C4-2B (cell line): Measurements from ENCODE around the gene PDE4C.

Experiments used
- H3K27ac ChIP-seq: fragments of 450-650 bp; 2 replicates; pipeline ENCODE4 v1.5.1; 2017
- ZFX ChIP-seq: fragments of 450-650 bp; IDR thresholded peaks from 2 replicates; pipeline ENCODE4 v1.6.1; 2017
- TF ChIP-seq, protein P1 (sequence below): fragments of 450-650 bp; conservative IDR thresholded peaks from 2 replicates; pipeline ENCODE4 v1.5.1; 2017; ENCODE audit warnings: mild to moderate bottlenecking

Gene PDE4C

DNA sequence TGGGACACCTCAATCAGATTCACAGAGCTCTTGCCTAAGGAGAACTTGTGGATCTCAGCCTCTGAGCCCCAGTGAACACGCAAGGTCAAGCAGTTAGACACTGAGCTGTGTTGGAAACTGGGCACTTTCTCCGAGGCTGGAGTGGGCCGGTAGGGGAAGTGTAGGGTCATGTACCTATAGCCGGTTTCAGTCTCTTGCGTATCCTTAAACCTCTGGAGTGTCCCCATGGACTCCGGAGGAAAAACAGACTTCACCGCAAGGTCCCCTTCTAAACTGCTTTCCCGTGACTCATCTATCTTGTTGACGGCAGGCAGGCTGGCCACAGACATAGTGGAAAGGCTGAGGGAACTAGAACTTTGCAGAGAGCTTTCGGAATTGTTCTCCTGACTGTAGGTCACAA lies 36.7 kb upstream of the PDE4C start:
- H3K27ac ChIP-seq = no peak overlapping the region
- TF ChIP-seq ZFX = no peak
- TF ChIP-seq, protein P1, sequence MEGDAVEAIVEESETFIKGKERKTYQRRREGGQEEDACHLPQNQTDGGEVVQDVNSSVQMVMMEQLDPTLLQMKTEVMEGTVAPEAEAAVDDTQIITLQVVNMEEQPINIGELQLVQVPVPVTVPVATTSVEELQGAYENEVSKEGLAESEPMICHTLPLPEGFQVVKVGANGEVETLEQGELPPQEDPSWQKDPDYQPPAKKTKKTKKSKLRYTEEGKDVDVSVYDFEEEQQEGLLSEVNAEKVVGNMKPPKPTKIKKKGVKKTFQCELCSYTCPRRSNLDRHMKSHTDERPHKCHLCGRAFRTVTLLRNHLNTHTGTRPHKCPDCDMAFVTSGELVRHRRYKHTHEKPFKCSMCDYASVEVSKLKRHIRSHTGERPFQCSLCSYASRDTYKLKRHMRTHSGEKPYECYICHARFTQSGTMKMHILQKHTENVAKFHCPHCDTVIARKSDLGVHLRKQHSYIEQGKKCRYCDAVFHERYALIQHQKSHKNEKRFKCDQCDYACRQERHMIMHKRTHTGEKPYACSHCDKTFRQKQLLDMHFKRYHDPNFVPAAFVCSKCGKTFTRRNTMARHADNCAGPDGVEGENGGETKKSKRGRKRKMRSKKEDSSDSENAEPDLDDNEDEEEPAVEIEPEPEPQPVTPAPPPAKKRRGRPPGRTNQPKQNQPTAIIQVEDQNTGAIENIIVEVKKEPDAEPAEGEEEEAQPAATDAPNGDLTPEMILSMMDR = no peak

DNA sequence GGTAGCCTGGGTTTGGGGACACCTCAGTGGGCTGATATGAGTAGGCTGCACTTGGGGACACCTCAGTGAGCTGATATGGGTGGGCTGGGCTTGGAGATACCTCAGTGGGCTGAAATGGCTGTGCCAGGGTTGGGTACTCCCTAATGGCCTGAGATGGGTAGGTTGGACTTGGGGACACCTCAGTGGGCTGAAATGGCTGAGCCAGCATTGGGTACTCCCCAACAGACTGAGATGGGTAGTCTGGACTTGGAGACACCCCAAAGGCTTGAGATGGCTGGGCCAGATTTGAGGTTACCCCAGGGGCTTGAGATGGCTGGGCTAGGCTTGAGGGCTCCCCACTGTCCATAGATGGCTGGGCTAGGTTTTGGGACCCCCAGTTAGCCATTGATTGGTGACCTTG lies 35.9 kb upstream of the PDE4C start:
- no peak for TF ChIP-seq ZFX
- TF ChIP-seq, protein P1 = no peak
- H3K27ac ChIP-seq = no peak overlapping the region

DNA sequence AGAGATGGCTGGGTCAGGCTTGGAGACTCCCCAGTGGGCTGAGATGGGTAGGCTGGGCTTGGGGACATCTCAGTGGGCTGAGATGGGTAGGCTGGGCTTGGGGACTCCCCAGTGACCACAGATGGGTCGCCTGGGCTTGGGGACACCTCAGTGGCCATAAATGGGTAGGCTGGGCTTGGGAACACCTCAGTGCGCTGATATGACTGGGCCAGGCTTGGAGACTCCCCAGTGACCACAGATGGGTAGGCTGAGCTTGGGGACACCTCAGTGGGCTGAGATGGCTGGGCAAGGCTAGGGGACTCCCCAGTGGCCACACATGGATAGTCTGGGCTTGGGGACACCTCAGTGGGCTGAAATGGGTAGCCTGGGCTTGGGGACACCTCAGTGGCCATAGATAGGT lies 35.2 kb upstream of the PDE4C start:
- TF ChIP-seq, protein P1 = no peak

DNA sequence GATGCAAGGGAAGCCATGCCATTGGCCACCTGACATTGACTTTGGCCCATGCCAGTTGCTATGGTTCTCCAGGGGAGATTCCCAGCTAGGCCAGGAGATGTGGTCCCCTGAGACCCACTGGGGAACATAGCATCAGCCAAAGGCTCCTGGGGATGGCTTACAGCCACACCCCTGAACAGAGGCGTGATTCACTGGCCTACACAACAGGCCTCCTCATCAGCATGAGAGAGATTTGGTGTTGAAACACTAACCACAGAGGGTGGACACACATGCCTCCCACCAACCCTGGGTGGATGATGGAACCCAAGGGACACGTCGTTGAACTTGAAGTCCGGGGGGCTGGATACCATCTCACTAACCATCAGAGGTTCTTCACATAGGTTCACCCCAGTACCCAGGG lies 33.7 kb upstream of the PDE4C start:
- no peak overlapping the region for H3K27ac ChIP-seq
- no peak for TF ChIP-seq ZFX
- TF ChIP-seq, protein P1 = no peak

More for the DNA sequence above, 35.2 kb upstream of the PDE4C start:
- H3K27ac ChIP-seq = no peak overlapping the region

DNA sequence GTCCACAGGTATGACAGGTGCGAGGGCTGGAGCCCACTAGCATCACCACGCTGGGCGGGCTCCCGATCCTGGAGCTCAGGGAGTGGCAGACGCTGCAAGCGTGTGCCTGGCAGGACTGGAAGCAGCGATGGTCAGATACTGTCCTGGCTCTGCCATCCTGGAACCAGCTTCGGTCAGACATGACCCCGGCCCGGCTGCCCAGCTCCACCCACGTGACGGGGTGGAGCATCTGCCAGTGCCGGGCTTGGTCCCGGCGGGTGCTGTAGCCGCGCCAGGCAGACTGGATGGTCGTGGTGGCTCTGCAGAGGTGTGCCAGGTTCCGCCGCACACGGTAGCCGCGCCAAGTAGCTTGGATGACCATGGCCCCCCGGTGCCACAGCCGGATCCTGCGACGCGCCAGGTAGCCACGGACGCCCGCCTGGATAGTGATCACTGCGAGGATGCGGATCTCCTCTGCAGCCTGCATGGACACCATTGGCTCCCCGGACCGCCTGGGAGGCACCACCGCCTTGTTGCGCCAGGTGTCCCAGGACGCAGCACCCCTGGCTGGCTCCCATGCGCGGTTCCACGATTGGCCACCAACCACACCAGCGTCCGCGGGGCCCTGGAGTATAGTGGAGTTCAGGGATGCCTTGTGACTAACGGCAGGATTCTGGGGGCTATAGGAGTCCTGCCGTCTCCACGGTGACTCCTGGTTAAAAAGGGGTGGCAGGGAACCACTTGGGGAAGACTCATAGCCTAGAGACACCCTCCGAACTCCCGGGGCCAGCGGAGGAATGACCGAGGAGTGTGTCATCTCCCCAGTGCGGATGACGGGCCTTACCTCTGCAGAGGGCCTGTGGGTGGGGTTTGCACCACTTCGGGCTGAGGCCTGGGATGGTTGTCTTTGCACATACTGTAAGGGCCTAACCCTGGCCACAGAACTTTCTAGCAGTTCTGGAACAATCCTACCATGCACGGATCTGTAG lies 31.5 kb upstream of the PDE4C start:
- H3K27ac ChIP-seq = no peak overlapping the region

DNA sequence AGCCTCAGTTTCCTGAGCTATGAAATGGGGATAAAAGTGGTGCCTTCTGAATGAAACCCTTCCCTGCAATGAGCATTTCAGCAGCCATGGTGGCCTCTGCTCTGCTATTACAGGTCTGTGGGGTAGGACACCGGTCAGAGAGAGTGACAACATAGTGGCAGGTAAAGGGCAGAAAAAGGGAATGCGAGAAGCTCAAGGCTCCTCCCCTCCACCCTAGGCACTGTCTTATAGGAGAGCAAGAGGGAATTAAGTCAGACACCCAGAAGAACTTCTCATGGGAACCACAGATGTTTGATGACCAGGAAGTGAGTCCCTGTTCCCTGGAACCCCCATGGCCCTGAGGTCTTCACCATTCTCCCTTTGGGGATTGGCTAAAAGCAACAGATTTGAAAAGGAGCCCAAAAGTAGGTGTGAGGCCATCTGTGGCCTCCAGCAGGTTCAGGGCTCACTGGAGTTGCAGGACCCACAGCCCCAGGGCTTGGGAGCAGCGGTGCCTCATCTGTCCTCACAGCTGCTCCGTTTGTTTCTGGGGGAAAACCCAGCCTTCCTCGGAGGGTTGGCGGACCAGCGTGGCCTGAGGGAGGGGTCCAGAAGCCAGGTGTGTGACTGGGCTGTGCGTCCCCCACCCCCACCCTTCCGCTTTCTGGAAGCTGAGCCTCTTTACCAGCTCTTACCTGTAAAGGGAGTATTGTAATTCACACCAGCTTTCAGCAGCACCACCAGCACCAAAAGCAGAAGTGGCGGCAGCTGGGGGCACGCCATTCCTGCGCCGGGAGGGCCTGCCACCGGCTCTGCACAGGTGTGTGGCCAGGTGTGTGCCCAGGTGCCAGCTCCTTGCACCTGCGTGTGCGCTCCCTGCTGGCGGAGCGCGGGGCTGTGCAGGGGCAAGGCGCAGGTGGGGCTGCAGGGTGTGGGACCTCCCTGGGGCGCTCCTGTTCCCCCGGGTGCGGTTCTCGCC lies 28.6 kb upstream of the PDE4C start:
- TF ChIP-seq ZFX = no peak
- TF ChIP-seq, protein P1 = no peak; the same call in 1 of the 2 replicates
- no peak overlapping the region for H3K27ac ChIP-seq

More for the DNA sequence above, 31.5 kb upstream of the PDE4C start:
- TF ChIP-seq, protein P1 = no peak
- TF ChIP-seq ZFX = no peak

DNA sequence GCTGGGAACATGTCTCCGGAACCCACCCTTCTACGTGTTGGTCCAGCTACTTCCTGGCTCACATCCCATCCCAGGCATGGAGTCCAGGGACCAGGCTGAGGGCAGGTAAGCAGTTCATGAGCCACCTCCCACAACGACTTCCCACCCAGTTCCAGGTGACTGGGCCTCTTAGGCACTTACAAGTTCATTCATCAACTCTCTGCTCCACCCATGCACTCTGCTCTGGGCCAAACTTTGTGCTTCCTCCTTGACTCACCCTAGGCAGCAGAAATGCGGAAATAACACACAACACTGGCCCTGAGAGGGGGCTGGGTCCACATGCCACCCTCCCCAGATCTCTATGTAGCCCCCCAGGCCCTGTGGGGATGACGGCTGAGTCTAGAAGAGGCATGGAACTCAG lies 27.5 kb upstream of the PDE4C start:
- no peak overlapping the region for H3K27ac ChIP-seq
- TF ChIP-seq, protein P1 = no peak
- TF ChIP-seq ZFX = no peak
